ENCODE data around the gene CD80.

Gene CD80

GRCh38 chr3:119492128-119492527, 67.3 kb downstream of the CD80 start:
- no peak for DNase-seq

GRCh38 chr3:119490153-119490552, 69.3 kb downstream of the CD80 start:
- DNase-seq, result no peak

- no peak for DNase-seq
Observed at GRCh38 chr3:119485563-119485962, 73.9 kb downstream of the CD80 start.

- no peak for DNase-seq
Observed at GRCh38 chr3:119483101-119483500, 76.3 kb downstream of the CD80 start.

DNA sequence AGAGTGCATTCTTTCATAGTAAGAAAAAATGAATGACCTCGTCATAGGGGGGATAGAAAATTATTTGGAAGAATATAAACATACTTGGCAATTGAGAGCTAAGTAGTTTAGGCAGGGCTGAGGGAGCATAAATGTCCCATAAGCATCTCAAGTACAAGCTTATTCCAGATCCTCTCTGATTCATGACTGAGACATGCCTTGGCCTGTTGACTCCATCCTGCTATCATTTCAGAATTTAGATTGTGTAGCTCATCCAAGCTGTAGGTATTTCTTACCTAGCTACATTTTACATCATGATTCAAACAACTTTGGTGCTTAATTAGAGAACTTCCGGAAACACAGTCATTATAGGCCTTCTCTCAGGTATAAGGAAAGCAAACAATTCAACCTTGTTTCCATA, 78.3 kb downstream of the CD80 start:
- DNase-seq, result no peak

All from NCI-H2081 treated with DMSO at 0.1 percent for 48 hours (cell line).